MV-4-11 (cell line): ENCODE data around the gene MLH1.
A peak's percentile ranks its signal among the peaks of the same experiment; 100 is the strongest.

Source experiments
- DNase-seq: peaks from one replicate; lab custom pipeline; 2025; lab: John Stamatoyannopoulos, UW

Gene MLH1

DNA sequence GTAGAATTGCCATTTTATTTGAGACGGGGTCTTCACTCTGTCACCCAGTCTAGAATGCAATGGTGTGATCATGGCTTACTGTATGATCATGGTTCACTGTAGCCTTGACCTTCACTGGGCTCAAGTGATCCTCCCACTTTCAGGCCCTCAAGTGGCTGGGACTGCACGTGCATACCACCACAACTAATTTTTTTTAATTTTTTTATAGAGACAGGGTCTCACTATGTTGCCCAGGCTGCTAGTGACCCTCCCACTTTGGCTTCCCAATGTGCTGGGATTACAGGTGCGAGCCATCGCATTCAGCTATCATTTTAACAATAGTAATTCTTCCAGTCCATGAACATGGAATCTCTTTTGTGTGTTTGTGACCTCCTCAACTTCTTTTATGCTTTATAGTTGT lies 12.3 kb upstream of the MLH1 start:
- no peak for DNase-seq

DNA sequence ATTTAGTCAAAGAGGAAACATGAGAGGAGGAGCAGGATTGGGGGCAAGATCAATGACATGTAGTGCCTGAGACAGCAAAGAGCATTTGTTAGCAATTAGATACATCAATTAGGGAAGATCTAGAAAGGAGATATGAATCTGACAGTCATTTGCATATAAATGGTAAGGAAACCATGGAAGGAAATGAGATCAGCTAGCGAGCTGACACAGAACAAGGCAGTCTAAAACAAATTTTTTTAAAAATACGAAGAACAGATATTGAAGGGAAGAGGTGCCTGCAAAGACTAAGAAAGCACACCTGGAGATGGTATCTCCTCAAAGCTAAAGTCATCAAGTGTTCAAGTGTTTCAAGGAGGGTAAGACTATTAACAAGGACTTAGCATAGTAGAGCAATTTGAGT lies 5.0 kb upstream of the MLH1 start:
- DNase-seq = no peak

DNA sequence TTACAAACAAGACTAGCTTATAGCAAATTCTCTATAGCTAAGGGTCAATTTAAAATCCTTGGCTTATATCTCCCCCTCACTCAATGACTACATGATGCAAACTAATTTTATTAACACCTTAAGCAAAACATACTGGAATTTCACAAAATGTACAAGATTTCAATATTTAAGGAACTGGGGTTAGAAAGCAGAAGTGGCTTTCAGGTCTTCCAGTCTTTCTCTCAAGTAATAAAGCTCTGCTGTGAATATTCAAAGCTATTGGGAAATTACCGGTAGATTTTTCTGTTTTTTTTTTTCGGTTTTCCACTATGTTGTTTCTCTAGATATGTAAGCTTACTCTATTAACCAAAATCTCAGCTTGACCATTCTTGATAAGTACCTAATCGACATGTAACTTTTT lies 4.3 kb upstream of the MLH1 start:
- DNase-seq = no peak

DNA sequence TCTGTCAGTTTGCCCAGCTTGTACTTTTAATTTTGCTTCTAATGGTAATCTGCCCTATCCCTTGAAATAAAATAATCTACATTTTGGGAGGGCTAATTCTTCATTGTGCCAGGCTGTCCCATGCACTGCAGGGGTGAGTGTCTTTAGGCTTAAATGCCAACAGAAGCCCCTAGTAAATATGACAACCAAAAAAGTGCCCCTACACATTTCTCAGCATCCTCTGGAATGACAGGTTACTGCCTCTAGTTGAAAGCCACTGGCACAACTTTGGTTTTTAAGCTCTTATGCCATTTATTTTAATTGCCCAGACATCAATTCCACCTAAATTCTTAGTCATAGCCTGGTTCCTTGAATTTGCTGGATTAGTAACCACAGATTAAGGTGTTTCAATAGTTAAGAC lies 3.8 kb upstream of the MLH1 start:
- no peak for DNase-seq

DNA sequence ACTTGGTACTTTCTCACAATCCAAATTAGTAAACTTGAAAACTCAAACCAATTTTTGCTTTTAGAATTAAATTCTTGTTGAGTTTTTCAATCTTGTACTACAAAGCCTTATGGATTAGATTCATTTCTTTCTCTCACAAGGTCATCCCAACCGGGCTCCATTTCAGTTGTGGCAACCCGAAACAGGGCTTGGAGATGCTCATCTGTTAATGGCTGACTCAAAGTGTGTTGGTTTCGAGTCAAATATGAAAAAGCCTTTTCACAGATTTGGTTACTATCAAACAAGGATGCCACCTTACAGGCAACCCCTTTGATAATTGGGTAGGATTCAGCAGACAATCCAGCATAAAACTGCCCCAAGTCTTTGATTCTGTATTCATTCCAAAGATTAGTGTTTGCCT lies 2.2 kb upstream of the MLH1 start:
- DNase-seq = no peak

DNA sequence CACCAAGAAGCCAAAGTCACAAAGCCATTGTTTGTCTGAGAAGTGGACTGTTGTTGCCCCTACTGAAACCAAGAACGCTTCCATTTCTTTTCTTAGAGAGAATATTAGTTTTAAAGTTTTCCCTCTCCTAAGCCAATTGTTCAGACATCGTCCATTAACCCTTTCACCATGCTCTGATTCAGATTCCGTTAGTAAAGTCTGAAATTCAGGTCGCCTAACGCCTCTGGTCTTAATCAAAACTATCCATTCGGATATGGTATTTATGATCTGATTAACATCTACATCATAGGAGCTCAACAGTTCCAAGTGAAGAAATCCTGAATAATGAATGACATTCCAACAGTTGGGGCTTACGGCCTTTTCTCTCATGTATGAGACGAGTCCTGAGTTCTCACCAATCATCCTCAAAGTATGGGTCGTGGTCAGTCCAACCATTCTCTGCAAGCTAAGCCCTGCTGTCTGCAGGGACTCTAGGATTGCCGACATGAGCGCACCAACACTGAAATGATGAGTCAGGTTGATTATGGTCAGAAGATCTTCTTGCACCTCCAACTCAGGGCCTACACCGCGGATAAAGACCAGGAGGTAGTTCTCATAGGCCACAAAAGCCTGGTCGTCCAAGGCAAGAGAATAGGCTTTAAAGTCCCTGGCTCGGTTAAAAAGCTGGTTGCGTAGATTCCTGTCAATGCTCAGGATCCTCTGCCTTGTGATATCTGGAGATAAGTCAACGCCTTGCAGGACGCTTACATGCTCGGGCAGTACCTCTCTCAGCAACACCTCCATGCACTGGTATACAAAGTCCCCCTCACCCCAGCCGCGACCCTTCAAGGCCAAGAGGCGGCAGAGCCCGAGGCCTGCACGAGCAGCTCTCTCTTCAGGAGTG lies 1.2 kb upstream of the MLH1 start:
- no peak for DNase-seq

DNA sequence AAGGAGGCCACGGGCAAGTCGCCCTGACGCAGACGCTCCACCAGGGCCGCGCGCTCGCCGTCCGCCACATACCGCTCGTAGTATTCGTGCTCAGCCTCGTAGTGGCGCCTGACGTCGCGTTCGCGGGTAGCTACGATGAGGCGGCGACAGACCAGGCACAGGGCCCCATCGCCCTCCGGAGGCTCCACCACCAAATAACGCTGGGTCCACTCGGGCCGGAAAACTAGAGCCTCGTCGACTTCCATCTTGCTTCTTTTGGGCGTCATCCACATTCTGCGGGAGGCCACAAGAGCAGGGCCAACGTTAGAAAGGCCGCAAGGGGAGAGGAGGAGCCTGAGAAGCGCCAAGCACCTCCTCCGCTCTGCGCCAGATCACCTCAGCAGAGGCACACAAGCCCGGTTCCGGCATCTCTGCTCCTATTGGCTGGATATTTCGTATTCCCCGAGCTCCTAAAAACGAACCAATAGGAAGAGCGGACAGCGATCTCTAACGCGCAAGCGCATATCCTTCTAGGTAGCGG lies 452 bp upstream of the MLH1 start, which contains the start of gene EPM2AIP1:
TSS of gene EPM2AIP1 (minus strand) at position 326 of the 520 bp plus-strand sequence. CDS start at position 272, 54 bp downstream.
- DNase-seq = no peak

DNA sequence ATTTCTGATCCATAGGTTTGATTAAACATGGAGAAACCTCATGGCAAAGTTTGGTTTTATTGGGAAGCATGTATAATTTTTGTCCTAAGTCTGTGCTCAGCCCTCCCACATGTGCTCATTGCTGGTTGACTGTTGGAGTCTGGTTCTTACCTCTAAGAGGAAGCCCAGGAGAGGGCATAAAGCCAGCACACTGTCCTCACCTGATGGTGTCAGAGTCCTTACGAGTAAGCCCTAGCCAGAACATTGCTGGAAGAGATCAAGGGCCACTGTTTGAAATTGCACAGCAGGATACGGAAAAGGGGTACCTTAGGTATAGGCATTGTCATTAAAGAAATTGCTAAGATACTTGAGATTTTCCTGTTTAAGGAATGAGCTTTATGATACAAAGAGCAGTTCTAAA lies 21.3 kb downstream of the MLH1 start:
- no peak for DNase-seq

DNA sequence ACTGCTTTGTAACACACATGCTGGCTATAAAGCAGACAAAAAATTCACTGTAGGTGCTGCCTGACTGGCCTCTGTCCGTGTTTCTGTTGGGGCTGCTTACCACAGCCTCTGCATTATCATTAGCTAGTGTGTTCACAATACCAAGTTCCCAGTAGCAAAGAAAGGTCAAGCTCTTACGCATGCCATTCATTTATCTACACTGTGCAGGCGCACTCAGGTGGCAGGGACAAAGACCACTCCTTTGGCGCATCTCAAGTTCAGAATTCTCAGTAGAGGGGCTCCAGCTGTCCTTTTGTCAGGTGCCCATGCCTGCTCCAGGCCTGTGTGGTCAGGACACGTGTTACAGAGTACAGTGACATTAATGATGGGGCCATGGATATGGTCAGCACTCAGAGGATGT lies 22.3 kb downstream of the MLH1 start:
- no peak for DNase-seq

DNA sequence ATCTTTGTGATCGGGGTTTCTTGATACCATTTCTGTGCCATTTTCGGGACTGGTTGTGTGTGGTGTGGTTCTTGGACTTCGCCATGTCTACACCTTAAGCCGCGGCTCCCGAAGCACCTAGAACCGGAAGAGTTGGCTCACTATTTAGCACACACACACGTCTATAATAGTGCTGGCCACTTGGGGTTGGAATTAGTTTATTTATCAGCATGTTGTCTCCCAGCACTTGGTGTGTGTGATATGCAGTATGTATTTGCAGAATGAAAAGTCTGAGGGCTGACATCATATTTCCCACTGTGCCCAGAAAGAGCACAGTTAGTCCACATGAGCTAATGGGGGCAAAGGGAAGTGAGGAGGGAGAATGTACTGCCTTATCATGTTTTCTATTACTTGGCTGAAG lies 23.6 kb downstream of the MLH1 start:
- no peak for DNase-seq

DNA sequence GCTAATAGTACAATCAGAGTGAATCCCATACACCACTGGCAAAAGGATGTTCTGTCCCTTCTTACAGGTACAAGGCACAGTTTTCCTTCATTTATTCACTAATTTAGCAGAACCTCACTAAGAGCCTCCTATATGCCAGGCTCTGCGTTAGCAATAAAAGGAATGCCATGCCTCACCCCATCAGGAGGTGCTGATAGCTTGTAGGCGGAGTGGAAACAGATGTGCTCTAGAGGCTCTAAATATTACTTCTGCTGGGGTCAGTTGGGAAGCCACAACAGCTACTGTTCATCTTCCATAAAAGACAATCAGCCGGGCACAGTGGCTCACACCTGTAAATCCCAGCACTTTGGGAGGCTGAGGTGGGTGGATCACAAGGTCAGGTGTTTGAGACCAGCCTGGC lies 24.4 kb downstream of the MLH1 start:
- DNase-seq = no peak

DNA sequence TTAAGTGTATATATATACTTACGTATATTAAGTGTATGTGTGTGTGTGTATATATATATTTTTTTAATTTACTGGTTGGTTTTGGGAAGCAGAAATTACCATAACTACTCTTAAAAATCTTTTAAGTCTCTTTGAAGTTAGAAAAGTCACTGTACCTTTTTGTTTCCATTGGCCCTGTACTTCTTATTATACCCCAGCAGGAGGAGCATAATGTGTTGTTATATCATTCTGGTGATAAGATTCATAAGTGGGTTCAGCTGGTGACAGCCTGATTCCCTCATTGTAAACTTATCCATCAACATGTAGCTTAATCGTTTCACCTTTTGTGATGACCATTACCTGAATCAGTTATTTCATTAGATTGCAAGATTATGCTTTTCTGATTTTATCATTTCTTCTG lies 30.8 kb downstream of the MLH1 start:
- DNase-seq = no peak

DNA sequence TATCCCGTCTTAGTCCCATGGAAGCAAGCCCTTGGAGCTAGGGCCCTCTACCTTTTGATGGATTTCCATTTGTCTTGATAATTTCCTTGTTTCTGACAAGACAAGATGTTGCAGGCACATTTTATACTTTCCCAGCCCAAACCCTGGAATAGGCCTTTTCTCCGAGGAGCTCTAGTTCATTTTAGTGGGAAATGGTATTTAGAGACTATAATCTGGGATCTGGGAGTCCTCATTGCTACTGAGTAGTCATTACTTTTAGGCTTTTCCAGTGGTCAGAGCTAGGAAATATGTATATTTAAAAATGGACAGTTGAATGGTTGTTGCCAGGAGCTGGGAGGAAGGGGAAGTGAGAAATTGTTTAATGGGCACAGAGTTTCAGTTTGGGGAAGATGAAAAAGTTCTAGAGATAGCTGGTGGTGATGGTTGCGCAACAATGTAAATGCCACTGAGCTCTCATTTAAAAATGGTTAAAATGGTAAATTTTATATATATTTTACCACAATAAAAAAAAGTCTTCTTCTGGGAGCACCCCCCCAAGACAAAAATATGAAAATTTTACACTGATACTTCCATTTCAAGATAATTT lies 31.6 kb downstream of the MLH1 start:
- DNase-seq = peak; percentile 95

DNA sequence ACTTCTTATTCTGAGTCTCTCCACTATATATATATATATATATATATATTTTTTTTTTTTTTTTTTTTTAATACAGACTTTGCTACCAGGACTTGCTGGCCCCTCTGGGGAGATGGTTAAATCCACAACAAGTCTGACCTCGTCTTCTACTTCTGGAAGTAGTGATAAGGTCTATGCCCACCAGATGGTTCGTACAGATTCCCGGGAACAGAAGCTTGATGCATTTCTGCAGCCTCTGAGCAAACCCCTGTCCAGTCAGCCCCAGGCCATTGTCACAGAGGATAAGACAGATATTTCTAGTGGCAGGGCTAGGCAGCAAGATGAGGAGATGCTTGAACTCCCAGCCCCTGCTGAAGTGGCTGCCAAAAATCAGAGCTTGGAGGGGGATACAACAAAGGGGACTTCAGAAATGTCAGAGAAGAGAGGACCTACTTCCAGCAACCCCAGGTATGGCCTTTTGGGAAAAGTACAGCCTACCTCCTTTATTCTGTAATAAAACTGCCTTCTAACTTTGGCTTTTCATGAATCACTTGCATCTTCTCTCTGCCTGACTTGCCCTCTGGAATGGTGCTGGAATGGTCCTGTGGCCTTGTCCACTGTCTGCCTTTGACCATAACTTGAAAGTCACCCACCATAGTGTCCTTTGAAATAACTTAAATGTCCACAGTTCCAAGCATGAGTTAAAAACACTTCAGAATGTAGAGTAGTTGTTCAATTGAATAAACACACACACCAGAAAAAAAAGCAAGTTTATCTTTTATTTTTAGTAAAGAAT lies 32.4 kb downstream of the MLH1 start:
- DNase-seq = no peak

DNA sequence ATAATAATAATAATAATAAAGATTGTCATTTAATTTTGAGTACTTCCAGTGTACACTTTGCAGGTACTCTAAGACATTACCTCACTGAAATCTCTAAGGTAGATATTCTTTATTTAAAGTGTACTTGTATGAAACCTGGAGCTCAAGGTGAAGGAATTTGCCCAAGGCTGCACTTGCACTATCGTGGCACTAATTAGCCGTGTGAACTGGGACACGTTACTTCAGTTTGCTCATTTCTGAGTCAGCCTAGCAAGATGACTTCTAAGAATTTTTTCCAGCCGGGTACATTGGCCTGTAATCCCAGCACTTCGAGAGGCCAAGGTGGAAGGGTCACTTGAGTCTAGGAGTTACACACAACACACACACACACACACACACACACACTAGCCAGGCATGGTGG lies 33.5 kb downstream of the MLH1 start:
- DNase-seq = no peak

DNA sequence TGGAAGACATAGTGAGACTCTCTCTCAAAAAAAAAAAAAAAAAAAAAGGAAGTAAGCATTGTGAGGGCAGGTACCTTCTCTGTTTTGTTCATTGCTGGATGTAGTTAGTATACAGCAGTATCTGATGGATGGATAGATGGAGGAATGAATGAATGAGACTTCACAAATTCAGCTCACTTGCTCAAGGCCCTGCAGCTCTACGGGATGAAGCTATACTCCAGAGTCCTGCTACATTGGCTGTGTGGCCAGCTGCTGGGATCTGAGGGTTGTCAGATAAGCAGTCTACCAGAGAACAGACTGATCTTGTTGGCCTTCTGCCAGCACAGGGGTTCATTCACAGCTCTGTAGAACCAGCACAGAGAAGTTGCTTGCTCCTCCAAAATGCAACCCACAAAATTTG lies 35.0 kb downstream of the MLH1 start:
- no peak for DNase-seq

DNA sequence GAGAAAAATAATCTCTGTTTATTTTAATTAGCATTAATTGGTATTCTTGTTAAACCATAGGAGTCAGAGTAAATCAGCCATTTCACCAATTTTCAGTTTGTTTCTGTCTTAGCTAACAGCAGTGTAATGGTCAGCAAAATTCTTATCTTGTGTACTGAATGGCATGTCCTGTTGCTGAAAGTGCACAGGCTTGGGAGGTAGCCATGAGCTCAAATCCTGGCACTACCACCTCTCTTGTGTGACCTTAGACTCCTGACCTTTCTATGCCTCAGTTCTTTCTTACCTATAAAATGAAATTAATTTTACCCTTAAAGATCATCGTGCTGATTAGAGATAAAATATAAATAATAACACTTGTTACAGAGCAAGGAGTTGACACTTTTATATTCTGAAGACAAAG lies 35.8 kb downstream of the MLH1 start:
- no peak for DNase-seq

DNA sequence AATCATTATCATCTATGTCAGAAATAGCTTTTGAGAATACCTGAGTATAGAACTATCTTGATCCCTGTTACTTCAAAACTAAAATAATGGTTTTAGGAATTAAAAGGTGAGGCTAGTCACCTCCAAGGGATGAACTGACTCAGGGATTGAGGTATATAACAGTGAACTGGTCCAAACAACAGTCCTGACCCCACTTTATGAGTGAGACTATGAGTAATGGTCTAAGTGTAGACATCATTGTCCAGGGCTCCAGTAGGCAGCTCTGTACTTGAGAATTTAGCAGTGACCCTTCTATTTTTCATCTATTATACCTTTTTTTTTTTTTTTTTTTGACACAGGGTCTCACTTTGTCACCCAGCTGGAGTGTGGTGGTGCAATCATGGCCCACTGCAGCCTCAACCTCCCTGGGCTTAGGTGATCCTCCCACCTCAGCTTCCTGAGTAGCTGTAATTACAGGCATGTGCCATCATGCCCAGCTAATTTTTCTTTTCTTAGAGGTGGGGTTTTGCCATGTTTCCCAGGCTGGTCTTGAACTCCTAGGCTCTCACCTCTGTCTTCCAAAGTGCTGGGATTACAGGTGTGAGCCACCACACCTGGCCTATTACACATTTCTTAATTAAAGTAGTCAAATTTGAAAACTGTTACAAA lies 36.3 kb downstream of the MLH1 start:
- DNase-seq = no peak

DNA sequence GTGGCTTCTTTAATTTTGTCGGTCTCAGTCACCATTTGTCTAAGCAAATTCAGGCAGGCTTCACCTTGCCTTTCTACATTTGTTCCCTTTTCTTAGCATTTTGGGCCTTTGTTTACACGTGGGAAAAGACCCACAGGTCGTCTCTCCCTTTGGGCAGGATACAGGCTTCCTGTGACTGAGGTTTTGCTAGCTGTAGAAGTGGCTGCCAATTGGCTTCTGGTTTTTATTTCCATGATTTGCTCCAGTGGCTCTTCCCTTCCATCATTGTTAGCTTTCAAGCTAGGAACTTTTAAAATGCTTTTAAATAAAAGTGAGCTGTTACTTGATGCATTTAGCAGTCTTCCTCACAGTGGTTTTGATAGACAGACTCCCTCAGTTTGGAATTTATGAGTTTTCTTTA lies 37.3 kb downstream of the MLH1 start:
- DNase-seq = no peak

DNA sequence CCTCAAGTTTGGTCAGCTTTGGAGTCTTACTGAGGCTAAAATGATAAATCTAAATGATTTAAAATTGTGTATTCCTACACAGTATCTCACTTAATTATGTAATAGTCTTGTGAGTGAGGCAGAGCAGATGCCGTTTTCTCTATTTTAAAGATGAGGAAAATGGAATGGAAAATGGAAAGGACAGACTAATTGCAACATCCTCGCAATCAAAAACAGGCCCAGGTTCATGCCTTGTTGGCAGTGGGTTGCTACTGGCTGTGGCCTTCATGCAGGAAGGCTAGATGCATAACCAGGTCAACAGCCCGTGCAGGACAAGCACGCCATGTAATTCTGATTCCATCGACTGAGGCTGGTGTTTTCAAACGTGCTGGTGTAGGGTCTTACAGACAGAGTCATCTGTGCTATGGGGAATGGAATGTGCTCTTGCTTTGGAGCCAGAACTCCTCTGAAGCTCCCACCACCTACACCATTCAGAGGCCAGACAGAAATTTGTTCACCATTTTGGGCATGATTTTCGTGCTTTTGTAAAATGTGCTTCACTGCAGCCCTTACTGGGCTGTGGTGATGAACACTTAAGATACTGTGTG lies 37.9 kb downstream of the MLH1 start:
- DNase-seq = no peak

DNA sequence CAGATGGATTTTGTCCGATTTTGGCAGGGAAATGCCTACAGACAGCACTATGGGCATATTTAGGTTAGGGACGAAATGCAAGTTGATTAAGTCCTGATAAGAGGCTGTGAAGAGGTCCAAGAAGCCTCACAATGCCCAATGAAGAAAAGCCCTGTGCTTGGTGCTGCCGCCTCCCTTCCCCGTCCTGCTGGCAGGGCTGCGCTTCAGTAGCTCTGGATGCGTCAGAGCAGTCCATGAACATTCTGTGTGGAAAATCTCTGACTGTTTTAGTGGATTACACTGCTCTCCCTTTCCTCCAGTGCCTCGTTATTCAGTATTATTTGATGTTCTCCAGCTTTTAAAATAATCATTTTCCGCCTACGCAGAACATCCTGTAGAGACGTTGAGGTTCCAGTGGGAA lies 39.6 kb downstream of the MLH1 start:
- DNase-seq = no peak

DNA sequence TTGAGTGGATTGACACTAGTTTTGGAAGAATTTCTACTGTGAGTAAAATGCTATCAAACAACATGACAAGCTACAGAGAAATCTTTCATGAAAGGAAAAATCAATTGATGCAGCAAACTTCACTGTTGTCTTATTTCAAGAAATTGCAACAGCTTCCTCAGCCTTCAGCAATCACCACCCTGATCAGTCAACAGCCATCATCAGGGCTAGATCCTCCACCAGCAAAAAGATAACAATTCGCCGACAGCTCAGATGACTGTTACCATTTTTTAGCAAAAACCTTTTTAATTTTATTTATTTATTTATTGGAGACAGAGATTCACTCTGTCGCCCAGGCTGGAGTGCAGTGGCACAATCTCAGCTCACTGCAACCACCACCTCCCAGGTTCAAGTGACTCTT lies 44.0 kb downstream of the MLH1 start:
- no peak for DNase-seq
